Esophagus squamous epithelium (tissue), 5 donors: ENCODE results near the gene GPX2. TPM values are rescaled to one million over a fixed set of nuclear protein-coding genes. Genes with fewer than 3 reads are reported as not detected.

Experiments
- DNase-seq: peaks from one replicate; lab custom pipeline; 2025; lab: John Stamatoyannopoulos, UW
- H3K27ac ChIP-seq, 4 donors: fragments of 200-600 bp; sonication (generic); one replicate each; pipeline ENCODE4 v1.5.1; 2016 to 2019; ENCODE audit warnings: mild to moderate bottlenecking in 1 of 4
- H3K27me3 ChIP-seq, 4 donors: fragments of 200-600 bp; sonication (generic); 1 replicate in 3 of 4; 2 replicates in 1 of 4; pipeline versions ENCODE4 v1.5.1 to v1.6.0; 2017 to 2021; ENCODE audit warnings: antibody characterized with exemption in 1 of 4
- H3K36me3 ChIP-seq, 3 donors: fragments of 200-600 bp; sonication (generic); one replicate each; pipeline ENCODE4 v1.5.1; 2016 to 2019
- H3K4me1 ChIP-seq, 3 donors: fragments of 200-600 bp; sonication (generic); one replicate each; pipeline ENCODE4 v1.5.1; 2017 to 2019
- H3K4me3 ChIP-seq, 4 donors: fragments of 200-600 bp; sonication (generic); 1 replicate in 3 of 4; 2 replicates in 1 of 4; pipeline ENCODE4 v1.5.1; 2016 to 2019; ENCODE audit warnings: mild to moderate bottlenecking in 2 of 4, moderate library complexity in 1 of 4
- H3K9me3 ChIP-seq, 3 donors: fragments of 200-600 bp; sonication (generic); one replicate each; pipeline ENCODE4 v1.5.1; 2016 to 2019
- CTCF ChIP-seq, 6 experiments: fragments of 450-650 bp in 4 of 6; fragments of 200-600 bp in 2 of 6; sonication (generic) in 2 of 6; IDR thresholded peaks; one replicate each; pipeline ENCODE4 v1.5.1; 2016 to 2019; ENCODE audit warnings: antibody characterized with exemption in 6 of 6, mild to moderate bottlenecking in 4 of 6, moderate library complexity in 4 of 6
- POLR2A ChIP-seq, 4 donors: fragments of 450-650 bp; IDR thresholded peaks; one replicate each; pipeline ENCODE4 v1.6.1; 2017; ENCODE audit warnings: antibody characterized with exemption in 4 of 4, mild to moderate bottlenecking in 4 of 4, moderate library complexity in 3 of 4
- WGBS, 2 donors: methylation state at CpG; one replicate each; pipeline ENCODE4 v1.1.5; 2018; 5-methylcytosine and 5-hydroxymethylcytosine counted together
- intact Hi-C: fragments of 100-400 bp; cut with DNase I; formaldehyde crosslinking; loops from one replicate; pipeline ENCODE4 v1.15.0; 2022
- total RNA-seq, 4 donors: library from RNA; depleted of rRNA; stranded (reverse); fragments of >200 nt; gene quantifications; one replicate each; pipeline ENCODE4 v1.1.0, GENCODE V29; 2016
- donor health status: DM: yes; HTN: yes; CAD: no.

Gene GPX2
- total RNA-seq, 4 donors from 2014 or later, result 97.1 to 273 (median 191) TPM

- Histone ChIP-seq H3K36me3 (no peaks in the 10 kb centered on the region), H3K9me3 (no peaks in the 10 kb centered on the region), H3K27me3 (peaks cover 0 to 12% (median 0%) of the 10 kb centered on the region in 4 donors), H3K27ac (no peak overlapping the region), H3K4me1 (peaks cover 8 to 38% (median 10%) of the 10 kb centered on the region in 3 donors), H3K4me3 (no peak overlapping the region)
- no peak for DNase-seq
- intact Hi-C loops, result no loop called here
- TF ChIP-seq POLR2A (IDR thresholded peaks at IDR 0.05), result no peak
- TF ChIP-seq CTCF (IDR thresholded peaks at IDR 0.05), result no peak
- 78 to 88% methylated on average over 15 of the region's 15 CpGs for WGBS, 2 donors
Observed at GRCh38 chr14:64965356-64966000, 22.9 kb upstream of the GPX2 start.

GRCh38 chr14:64963611-64964010 is 21.1 kb upstream of the GPX2 start:
- H3K27ac ChIP-seq, result no peak overlapping the region
- no peaks in the 10 kb centered on the region for H3K36me3 ChIP-seq
- peaks cover 14 to 50% (median 15%) of the 10 kb centered on the region in 3 donors for H3K4me1 ChIP-seq
- WGBS, 2 donors, result 50 to 67% methylated on average over 1 of the region's 1 CpG
- no peaks in the 10 kb centered on the region for H3K27me3 ChIP-seq
- no peak for TF ChIP-seq CTCF (IDR thresholded peaks at IDR 0.05)
- no peak for TF ChIP-seq POLR2A (IDR thresholded peaks at IDR 0.05)
- no peak for DNase-seq
- H3K9me3 ChIP-seq, result no peaks in the 10 kb centered on the region
- intact Hi-C loops, result no loop called here
- H3K4me3 ChIP-seq, result no peak overlapping the region

- intact Hi-C loops, result no loop called here
- H3K9me3 ChIP-seq, result no peaks in the 10 kb centered on the region
- 25 to 33% methylated on average over 3 to 4 of the region's 5 CpGs for WGBS, 2 donors
- no peak overlapping the region for H3K4me3 ChIP-seq
- DNase-seq, result no peak
- no peaks in the 10 kb centered on the region for H3K27me3 ChIP-seq
- peak in 1 of 6 experiments; percentile 45 for TF ChIP-seq CTCF (IDR thresholded peaks at IDR 0.05)
- no peak for TF ChIP-seq POLR2A (IDR thresholded peaks at IDR 0.05)
- H3K4me1 ChIP-seq, result peaks cover 18 to 64% (median 19%) of the 10 kb centered on the region in 3 donors
- peak overlapping the region in 3 of 4 donors; percentile 8 to 29 (median 21) for H3K27ac ChIP-seq
- no peaks in the 10 kb centered on the region for H3K36me3 ChIP-seq
Observed at GRCh38 chr14:64960762-64961276, 18.3 kb upstream of the GPX2 start.

GRCh38 chr14:64958743-64959142 is 16.2 kb upstream of the GPX2 start:
- TF ChIP-seq POLR2A (IDR thresholded peaks at IDR 0.05) (no peak), CTCF (IDR thresholded peaks at IDR 0.05) (no peak)
- H3K27me3 ChIP-seq, result no peaks in the 10 kb centered on the region
- WGBS, 2 donors, result 53 to 73% methylated on average over 4 of the region's 5 CpGs
- intact Hi-C loops, result no loop called here
- DNase-seq, result no peak
- H3K4me3 ChIP-seq, result no peak overlapping the region
- peaks cover 0 to under 1% (median 0%) of the 10 kb centered on the region in 3 donors for H3K36me3 ChIP-seq
- H3K27ac ChIP-seq, result peak overlapping the region in 3 of 4 donors; percentile 34 to 45 (median 40)
- H3K4me1 ChIP-seq, result peaks cover 18 to 59% (median 19%) of the 10 kb centered on the region in 3 donors
- no peaks in the 10 kb centered on the region for H3K9me3 ChIP-seq

GRCh38 chr14:64958201-64958600 is 15.7 kb upstream of the GPX2 start:
- Histone ChIP-seq H3K27ac (peak overlapping the region in 3 of 4 donors; percentile 34 to 45 (median 40)), H3K4me1 (peaks cover 18 to 59% (median 19%) of the 10 kb centered on the region in 3 donors), H3K9me3 (no peaks in the 10 kb centered on the region), H3K27me3 (no peaks in the 10 kb centered on the region), H3K36me3 (peaks cover 0 to 5% (median 0%) of the 10 kb centered on the region in 3 donors), H3K4me3 (no peak overlapping the region)
- DNase-seq, result no peak
- TF ChIP-seq CTCF (IDR thresholded peaks at IDR 0.05), result no peak
- TF ChIP-seq POLR2A (IDR thresholded peaks at IDR 0.05), result no peak
- intact Hi-C loops, result no loop called here
- WGBS, 2 donors, result 77 to 100% methylated on average over 1 to 2 of the region's 2 CpGs
